T-helper 2 cell treated with Interferon-gamma antibody and Interleukin-4, amounts not matched to agents 100 ng/mL and 5 ng/mL, for 36 hours (primary cell): Measurements from ENCODE around the gene TSGA10IP. TPM values are rescaled to one million over a fixed set of nuclear protein-coding genes. Genes with fewer than 3 reads are reported as not detected.

Experiments used
- intact Hi-C: fragments of 100-400 bp; cut with micrococcal nuclease; formaldehyde crosslinking; loops from one replicate; pipeline ENCODE4 v1.15.1; 2023
- total RNA-seq: library from RNA; stranded (reverse); gene quantifications from 2 replicates; pipeline ENCODE4 v1.2.3, GENCODE V29; 2022

TSGA10IP gene
- total RNA-seq, 1 donor from 2014 or later = not detected

DNA sequence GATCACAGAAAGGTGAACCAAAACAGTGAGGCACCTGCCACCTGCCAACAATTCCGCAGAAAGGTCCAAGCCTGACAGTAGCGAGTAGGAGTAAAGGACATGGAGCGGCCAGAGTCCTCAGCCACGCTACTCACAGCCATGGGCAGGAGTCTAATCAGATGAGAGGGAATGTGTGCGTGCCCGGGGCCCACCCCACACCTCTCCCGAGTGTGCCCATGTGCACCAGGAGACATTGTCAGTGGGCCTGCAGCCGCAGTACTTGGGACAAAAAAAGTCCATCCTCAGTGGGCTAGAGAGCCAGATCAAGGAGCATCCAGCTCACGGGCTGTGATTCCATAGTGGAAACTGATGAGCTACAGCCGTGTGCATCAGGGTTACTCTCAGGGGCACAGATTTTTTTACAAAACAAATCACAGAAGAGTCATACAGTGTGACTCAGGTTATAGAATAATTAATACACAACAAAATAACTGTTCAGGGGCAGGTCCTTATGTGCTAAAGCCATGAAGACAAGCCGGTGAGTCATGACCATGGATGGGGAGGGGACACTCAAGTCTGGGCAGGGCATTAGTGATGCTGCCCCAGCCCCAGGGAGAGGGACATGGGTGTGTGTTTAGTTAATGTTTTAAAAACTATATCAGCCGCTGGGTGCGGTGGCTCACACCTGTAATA is 28.3 kb downstream of the TSGA10IP start:
- intact Hi-C loops = no loop called here

GRCh38 chr11:65975771-65976170 is 30.5 kb downstream of the TSGA10IP start:
- intact Hi-C loops = no loop called here

GRCh38 chr11:65976216-65977176 is 31.2 kb downstream of the TSGA10IP start:
- intact Hi-C loops = no loop called here

DNA sequence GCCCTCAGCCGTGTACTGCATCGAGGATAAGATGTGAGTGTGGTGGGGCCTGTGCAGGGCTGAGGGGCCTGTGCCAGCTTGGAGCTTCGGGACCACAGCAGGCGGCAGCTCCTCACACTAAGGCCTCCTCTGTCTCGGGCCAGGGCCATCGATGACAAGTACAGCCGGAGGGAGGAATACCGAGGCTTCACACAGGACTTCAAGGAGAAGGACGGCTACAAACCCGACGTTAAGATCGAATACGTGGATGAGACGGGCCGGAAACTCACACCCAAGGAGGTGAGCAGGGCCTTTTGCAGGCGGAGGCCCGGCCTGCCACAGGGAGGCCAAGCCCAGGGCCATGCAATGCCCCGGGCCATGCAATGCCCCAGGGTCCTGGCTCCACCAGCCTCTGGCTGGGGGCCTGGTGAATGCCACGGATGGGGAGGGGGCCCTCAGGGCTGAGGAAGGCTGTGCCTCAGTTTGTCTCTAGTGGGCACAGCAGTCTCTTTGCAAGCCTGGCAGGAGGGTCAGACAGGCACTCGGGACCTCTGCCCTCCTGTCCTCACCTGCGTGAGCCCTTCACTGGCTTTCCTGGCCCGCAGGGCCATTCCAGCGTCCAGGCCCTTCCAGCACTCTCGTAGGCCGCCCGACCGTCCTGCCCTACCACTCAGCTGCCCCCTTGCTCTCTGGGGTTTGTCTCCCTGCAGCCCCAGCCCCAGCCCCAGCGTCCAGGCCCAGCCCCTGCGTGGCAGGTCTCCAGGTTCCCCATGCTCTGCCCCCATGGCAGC is 32.5 kb downstream of the TSGA10IP start:
- intact Hi-C loops = no loop called here

DNA sequence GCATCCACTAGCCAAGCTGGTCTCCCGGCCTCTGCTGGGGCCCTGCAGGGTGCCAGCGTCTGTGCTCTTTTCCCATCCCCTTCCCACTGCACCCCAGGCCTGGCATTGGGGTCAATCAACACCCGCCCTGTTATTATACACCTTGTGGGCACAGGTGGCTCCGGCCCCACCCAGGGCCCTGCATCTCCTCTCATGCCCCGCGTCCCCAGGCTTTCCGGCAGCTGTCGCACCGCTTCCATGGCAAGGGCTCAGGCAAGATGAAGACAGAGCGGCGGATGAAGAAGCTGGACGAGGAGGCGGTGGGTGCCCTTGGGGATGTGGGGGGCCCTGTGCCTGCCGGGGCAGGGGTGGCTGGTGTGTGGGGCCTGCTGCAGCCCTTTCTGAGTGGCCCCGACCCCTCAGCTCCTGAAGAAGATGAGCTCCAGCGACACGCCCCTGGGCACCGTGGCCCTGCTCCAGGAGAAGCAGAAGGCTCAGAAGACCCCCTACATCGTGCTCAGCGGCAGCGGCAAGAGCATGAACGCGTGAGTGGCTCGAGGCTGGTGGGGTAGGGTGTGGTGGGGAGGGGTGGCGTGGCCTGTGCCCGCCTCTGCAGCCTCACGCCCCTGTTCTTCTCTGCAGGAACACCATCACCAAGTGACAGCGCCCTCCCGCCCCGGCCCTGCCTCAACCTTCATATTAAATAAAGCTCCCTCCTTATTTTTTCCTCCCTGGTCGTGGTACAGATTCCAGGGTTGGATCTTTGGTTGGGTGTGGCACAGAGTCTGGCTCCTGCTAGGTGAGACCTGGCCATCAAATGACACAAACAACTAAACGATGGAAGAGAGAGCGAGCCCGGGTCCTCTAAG is 33.3 kb downstream of the TSGA10IP start:
- intact Hi-C loops = no loop called here

DNA sequence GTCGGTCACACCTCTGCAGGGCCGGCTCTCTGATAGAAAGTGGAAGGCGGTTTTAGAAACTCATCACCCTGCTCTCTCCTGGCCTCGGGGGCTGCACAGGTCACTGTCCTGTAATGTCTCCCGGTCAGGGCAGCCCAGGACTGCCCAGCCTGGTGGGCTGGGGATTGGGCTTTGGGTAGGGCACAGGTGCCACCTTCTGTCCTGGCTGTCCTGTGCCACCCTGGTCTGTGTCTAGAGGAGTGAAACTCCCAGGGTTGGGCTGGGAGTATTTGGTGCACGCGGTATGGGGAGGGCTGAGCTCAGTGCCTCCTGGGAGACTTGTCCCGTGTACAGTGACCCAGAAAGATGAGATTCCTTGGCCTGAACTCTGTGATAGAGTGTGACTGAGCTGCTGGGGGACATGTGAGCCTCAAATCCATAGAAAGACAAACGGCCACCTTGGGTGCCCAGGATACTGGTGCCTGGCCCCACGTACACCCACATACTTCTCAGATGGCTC is 34.0 kb downstream of the TSGA10IP start:
- intact Hi-C loops = no loop called here

GRCh38 chr11:65981101-65981740 is 35.9 kb downstream of the TSGA10IP start:
- intact Hi-C loops = no loop called here

DNA sequence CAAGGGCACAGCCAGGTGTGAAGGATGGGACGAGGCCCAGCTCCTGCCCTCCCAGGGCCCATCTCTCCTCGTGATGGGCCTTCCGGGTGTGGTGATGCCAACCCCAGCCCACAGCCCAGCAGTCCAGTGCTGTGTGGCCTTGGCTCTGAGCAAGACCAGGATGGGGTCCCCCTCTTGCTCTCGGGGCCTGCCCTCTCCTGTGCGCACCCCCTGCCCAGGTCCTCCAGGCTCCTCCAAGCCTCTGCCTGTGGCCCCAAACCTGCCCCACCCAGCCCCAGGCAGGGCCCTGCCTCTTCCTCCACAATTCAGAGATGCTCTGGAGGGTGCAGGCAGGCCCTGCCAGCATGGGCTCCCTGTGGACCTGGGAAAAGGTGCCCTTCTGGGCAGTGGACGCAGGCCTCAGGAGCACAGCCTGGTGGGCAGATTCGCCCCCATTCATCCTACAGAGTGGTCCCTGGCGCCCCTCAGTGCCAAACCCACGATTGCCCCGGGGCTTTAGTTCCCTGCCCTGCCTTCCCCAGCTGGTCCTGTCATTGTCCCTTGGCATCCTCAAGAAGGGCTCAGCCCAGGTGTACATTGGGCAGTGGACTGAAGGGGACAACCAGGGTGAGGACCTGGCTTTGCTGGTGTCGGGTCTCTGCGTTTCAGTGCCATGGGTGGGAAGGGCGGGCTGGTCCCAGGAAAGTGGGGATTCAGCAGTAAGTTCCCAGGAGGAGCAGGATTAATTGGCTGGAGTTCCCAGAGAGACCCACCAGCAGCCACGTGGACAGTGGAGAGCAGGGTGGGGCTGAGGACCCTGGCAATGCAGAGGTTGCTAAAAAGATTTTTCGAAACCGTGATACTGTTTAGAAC is 36.9 kb downstream of the TSGA10IP start:
- intact Hi-C loops = no loop called here

DNA sequence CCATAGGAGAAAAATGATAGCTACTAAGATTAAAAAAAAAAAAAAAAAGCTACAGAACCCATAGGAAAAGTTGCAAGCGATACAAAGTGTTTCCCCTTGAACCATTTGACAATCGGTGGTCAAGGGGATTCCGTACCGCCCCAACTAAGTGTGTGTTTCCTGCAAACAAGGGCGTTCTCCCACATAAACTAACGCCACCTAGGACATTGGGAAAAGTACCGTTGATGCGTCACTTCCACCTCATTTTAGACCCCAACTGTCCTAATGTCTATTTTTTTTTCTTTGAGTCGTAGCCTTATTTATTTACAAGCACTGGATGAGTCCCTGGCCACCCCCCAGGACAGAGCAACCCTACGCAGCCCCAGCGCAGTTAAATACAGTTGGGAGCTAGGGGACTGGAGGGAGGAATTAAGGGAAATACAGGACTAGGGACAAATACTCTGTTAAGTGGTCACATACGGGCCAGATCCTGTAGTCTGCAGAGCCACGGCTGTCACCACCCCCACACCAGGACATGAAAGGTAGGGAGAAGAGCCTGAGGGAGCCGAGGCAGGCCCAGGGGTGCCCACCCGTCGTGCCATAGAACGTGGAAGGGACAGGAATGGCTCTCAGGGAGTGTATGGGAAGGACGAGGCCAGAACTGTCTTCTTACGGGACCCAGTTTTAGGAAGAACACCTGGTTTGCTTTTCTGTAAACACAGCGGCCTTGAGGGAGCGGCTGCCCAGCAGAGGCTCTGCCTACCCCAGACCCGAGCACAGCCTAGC is 37.7 kb downstream of the TSGA10IP start:
- intact Hi-C loops = no loop called here

- intact Hi-C loops = no loop called here
These were observed 38.3 kb downstream of the TSGA10IP start for GRCh38 chr11:65983589-65983987.

GRCh38 chr11:65987336-65987735 is 42.1 kb downstream of the TSGA10IP start:
- intact Hi-C loops = no loop called here

DNA sequence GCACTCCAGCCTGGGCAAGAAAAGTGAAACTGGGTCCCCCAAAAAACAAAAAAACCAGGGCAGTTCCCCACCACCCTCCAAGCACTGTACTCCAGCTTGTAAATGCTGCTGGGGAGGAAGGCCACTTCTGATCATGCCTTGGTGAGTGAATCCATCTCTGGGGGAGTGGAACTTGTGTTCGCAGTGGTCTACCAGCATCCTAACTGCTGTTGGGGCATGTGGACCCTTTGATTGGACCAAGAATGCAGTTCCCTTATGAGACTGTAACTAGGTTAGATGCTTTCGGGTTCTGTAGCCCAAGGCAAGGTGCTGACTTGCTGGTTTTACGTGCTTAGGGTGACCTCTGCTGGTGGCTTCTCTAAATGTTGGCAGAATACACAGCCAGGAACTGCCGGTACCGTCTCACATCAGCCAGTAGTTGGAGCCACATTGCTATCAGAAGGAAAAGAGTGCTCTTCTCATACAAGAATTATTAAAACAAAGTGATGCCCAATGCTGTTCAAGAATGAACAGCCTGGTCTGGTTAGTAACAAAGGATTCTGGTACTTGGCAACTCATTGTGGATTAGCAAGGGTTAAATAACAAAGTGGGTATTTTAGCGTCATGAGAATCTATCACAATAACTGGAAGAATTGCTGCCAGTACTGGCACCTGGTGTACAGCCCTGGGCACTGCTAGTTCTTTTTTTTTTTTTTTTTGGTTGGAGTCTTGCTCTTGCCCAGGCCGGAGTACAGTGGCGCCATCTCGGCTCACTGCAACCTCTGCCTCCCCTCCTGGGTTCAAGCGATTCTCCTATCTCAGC is 43.7 kb downstream of the TSGA10IP start:
- intact Hi-C loops = loop anchor here (1.0 kb wide), 7 partner anchors 70 to 277 kb away; partner anchors contain the start of genes AP5B1, C11orf68, DRAP1 and FIBP

DNA sequence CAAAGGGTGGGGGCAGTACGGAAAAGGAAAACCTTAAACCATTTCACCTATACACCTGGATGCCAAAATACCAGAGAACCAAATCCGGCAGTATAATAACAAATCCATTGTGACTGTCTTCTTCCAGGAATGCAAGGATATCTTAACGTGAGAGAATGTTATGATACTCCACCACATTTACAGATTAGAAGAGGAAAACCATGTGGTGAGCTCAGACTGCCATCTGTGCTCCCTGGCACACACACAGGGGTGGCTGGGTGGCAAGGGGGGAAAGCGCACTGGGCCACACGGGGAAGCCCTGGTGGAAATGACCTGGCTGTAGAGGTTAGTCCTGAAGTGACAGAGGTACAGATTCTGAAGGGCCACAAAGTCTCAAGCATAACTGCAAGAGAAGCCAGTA is 46.8 kb downstream of the TSGA10IP start:
- intact Hi-C loops = no loop called here

DNA sequence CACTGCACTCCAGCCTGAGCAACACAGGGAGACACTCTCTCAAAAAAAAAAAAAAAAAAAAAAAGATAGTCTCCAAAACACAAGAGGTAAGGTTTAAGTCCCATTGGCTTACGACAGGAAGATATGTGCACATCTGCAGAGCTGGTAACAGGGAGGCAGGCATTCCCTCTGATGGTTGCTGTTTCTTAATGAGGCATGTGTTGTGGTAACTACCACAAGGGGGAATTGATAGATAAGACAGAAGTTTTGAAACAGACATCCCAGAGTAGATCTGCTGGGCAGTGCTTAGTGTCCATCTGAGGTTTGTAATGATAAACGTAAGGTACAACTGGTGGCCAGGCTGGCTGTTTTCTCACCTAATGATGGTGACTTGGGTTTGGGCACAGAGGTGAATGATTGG is 52.0 kb downstream of the TSGA10IP start:
- intact Hi-C loops = no loop called here

DNA sequence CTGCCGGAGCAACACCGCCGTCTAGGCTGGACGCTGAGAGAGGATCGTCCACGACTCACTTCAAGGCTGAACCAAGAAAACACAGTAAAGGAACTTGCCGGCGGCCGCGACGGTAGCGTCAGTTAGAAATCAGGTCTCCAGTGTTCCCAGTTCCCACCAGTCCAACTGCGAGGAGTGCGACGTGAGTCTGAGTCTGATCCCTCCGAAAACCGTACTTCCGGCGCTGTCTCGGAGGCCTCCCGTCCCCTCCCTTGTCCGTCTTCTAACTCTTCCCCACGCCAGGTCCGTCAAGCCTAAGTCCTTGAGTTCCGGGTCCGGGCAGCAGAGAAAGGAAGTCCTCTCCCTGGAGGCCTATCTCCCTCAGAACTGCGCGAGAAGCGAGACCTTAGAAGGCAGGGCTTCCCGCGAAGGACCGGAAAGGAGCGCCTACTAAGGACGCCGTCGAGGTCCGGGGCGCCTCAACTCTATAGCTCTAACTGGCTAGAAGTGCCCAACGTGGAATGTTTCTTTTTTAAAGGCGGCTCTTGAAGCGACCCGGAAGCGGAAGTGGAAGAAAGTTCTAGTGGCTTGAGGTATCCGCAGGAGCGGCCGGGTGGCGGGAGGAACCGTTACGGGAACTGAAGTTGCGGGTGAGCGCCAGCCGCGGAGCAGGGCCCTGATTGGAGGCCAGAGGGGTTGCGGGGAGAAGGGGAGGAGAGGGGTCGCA is 56.8 kb downstream of the TSGA10IP start, which contains the start of the genes BANF1 and EIF1AD:
BANF1 (plus strand) TSS at position 562 of the 706 bp plus-strand sequence. CDS start 748 bp downstream, outside the sequence.
EIF1AD (minus strand) TSS at position 216 of the 706 bp plus-strand sequence. CDS start 1,768 bp downstream, outside the sequence.
- intact Hi-C loops = loop anchor here (1.0 to 2.0 kb wide), 6 partner anchors 41 to 387 kb away; partner anchors contain the start of genes KAT5, MAP3K11, PCNX3 and RNASEH2C

GRCh38 chr11:66002648-66003225 is 57.5 kb downstream of the TSGA10IP start:
- intact Hi-C loops = loop anchor here (1.0 to 2.0 kb wide), 6 partner anchors 41 to 388 kb away; partner anchors contain the start of genes KAT5, MAP3K11, PCNX3 and RNASEH2C
